Activated naive CD4-positive, alpha-beta T cell treated with Interleukin-2 at 50 U/mL for 16 hours (primary cell): Measurements from ENCODE around the gene SAMD11.
A peak's percentile ranks its signal among the peaks of the same experiment; 100 is the strongest.

ENCODE experiments used
- DNase-seq: peaks from one replicate; pipeline ENCODE4 v3.0.0-alpha.2; 2020

Gene SAMD11

DNA sequence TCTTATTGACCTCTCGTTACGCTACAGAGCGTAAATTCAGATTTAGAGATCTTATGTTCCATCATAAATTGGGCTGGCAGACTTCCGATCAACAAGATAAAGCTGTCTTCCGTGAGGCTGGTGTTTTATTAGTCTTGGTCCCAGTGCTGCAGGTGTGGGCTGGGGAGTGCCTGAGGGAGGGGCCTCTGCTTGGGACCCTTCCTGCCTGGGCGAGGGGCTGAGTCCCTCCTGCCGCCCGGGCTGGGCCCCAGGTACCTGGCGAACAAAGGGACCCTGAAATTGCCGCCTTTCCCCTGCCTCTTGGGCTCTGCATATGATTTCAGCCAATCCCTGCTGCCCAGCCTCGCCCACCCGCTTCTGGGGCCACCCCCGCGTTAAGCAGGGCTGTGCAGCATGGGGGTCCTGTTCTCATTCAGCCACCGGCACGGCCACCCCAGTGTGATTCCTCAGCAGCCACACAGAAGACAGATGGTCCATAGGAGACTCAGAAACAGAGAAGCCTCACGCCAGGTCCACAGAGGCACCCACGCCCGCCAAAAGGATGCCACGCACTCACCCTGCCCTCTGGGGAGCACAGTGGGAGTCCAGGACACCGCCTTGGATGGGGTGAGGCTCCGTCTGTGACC is 6.1 kb upstream of the SAMD11 start:
- no peak for DNase-seq

DNA sequence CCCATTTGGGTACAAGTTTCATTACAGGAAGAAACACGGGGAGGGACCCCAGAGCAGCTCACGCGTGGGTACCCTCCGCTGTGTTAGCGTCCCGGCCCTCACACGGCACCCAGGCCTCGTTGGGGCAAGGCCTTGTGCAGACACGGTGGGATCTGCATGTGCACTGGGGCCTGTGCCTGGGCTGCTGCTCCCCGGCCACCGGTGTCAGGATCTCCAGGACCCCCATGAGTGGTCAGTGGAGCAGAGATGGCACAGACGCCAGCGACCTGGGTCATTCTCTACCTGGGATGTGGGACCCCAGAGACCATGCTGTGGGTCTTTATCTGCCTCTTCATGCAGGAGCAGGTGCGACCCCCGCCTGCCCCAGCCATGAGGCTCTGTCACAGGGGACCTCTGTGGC is 5.4 kb upstream of the SAMD11 start:
- no peak for DNase-seq

DNA sequence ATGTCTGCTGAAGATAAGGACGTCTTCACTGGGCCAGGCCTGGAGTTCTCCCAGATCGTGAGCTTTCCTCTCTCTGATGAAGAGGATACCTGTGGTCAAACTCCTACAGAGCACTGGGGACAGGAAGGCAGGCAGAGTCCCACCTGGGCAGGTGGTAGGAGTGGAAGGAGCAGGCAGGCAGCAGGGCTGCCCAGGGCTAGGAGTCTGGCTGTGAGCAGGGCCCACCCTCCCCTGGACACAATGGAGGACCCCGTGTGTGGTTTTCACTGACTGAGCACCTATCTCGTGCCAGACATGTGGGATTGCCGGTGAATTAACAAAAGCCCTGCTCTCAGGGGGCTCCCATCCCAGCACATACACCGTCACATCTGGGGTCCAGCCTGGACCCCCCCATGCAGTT is 4.9 kb upstream of the SAMD11 start:
- DNase-seq: no peak

DNA sequence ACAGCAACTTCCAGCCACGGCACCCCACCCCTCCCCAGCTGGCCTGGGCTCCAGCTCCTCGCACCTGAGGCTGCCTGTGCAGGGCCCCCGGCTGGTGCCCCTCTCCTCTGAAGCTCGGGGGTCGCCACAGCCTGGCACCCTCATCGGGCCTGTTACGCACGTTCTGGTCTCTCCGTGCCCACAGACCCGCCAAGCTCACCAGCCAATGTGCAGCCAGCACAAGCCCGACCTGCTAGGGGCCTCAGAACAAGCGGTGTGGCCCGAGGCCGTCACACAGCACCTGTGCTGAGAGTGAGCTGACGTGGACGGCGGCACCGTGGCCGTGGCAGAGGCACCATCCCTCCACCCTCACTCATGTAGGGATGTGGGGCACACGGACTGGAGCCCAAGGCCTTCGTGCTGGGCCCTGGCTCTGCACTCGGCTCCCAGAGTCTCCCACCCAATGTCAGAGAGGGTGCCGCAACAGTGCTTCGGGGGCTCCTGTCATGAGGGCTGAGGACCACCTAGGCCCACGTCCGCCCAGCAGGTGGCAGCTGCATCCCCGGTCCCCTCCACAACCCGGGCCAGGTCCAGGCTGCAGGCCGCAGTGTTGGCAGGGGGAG is 4.4 kb upstream of the SAMD11 start:
- DNase-seq: no peak

DNA sequence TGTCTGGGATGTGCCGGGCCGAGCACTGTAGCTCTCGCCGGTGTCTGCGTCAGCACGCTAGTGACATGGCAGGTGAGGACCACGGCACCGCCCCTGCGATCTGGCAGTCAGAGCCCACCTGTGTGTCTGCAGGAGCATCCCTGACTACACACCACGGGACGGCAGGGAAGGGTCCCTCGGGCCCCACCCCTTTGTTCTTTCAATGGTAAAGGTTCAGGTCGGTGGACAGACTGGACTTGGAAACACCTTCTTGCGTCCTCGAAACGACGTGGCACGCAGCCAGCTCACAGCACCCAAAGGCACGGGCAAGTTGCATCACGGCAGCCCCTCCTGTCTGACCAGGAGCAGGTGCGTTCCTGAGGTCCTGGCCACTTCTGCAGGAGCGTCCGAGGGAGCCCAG is 3.7 kb upstream of the SAMD11 start:
- no peak for DNase-seq

DNA sequence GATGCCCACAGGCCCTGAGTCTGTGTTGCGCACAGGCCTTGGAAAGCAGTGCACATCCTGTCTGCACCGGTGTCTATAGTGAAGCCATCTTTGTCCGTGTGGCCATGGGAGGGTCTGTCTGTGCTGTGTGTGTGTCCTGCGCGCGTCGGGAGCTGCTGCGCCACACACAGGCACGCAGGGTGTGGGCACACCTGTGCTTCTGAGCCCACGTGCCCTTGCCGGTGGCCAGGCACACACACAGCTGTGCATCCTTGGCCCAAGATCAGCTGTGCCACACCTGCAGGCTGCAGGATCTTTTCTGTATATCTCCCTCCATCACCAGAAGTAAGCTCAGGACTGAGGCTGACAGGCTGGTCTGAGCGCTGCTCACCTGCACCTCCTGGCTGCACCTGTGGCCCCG is 3.2 kb upstream of the SAMD11 start:
- no peak for DNase-seq

DNA sequence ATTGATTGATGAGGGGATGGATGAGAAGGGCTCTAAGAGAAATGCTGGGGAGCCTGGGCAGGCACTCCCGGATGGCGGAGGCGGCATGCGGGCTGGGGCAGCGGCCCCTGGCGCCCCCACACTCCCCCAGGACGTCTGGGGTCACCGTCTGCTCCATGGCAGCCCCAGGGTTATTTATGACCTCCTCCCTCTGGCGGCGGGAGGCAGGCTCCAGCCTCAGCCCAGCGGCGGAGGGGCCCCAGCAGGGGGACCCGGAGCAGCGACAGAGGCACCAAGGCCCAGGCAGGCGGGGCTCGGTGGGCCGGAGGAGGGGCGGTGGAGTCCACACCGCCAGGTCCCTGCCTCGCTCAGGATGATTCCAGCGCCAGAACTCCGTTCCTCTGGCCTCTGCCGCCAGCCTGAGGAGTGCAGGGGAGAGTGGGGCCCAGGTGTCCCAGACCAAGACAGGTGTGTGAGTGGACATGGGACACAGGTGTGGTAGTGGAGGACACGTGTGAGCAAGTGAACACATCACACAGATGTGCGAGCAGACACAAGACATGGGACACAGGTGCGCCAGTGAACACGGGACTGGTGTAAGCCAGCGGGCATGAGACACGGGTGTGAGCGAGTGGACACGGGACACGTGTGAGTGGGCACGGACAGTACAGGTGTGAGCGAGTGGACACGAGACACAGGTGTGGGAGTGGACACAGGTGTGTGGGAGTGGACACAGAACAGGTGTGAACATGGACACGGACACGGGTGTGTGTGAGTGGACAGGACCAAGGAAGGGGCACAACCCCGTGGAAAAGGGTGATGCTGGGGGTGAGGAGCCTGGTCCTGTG is 2.5 kb upstream of the SAMD11 start:
- DNase-seq: peak; percentile 46

DNA sequence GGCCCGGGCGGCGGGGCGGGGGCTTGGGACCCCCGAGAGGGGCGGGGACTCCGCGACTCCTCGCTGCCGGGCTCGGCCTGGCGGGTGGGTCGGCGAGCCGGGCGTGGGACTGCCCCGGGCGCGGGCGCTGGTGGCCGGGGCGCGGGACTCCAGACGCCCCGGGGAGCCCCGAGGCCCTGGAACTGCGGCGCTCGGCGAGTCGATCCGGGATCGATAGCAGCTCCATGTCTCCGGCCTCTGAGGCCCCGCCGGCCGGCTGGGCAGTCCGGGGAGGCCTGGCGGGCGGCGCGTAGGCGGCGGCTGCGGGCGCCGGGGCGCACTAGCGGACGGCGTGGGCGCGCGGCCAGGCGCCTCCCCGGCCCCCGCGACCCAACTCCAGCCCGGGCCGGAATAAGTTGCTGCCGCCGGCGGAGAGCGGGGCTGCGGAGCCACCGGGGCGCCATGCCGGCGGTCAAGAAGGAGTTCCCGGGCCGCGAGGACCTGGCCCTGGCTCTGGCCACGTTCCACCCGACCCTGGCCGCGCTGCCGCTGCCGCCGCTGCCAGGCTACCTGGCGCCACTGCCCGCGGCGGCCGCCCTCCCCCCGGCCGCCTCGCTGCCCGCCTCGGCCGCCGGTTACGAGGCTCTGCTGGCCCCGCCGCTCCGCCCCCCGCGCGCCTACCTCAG is 400 bp downstream of the SAMD11 start:
- no peak for DNase-seq

DNA sequence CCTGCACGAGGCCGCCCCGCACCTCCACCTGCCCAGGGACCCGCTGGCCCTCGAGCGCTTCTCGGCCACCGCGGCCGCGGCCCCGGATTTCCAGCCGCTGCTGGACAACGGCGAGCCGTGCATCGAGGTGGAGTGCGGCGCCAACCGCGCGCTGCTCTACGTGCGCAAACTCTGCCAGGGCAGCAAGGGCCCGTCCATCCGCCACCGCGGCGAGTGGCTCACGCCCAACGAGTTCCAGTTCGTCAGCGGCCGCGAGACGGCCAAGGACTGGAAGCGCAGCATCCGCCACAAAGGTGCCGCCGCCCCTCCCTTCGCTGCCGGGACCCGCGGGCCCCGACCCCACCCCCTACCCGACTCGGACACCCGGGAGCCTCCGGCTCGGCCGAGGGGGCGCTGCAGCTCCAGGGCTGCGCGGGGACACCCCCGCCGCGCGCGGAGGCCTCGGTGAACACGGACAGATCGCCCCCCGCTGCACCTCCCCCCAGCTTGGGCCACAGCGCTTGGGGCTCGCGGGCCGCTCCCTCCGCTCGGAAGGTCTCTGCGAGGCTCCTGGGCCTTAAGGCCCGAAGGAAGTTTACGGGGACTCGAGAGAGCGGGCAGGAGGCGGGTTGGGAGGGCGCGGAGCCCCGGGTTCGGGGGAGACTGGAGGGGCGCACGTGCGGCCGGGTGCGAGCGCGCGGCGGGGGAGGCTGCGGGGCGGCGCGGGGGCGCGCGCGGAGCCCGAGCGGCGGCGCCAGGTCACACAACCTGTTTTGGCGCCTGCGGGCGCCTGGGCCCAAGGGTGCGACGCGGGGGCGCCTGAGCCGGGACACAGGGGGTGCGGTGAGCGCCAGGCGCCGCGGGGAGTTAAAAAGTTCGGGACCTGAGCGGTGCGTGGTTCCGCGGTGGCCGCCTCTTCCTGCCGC is 1.2 kb downstream of the SAMD11 start:
- DNase-seq: no peak

DNA sequence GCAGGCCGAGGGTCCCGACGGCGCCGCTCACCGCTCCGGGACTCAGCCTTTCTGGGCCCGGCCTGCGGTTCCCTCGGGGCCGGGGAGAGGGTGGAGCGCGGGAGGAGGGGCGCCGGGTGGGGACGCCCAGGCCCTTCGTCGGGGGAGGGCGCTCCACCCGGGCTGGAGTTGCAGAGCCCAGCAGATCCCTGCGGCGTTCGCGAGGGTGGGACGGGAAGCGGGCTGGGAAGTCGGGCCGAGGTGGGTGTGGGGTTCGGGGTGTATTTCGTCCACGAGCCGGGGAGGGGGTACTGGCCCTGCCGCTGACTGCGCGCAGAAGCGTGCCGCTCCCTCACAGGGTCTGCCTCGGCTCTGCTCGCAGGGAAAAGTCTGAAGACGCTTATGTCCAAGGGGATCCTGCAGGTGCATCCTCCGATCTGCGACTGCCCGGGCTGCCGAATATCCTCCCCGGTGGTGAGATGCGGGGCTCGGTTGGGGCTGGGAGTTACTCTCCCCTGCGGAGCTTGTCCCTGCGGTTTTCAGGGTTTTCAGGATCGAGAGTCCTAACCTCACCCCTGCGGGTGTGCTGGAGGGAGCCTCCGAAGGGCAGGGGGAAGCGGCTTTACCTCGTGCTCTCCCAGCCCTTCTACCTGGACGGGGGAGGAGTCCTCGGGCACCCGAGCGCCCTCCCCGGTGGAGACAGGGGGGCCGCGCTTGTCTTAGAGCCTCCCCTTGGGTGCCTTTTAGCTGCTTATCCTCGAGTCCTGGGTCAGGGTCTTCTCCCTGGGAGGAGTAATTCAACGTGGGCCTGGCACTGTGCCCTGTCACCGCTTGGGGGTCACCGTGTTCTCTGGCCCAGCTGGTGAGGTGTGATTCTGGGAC is 2.1 kb downstream of the SAMD11 start:
- DNase-seq: no peak

DNA sequence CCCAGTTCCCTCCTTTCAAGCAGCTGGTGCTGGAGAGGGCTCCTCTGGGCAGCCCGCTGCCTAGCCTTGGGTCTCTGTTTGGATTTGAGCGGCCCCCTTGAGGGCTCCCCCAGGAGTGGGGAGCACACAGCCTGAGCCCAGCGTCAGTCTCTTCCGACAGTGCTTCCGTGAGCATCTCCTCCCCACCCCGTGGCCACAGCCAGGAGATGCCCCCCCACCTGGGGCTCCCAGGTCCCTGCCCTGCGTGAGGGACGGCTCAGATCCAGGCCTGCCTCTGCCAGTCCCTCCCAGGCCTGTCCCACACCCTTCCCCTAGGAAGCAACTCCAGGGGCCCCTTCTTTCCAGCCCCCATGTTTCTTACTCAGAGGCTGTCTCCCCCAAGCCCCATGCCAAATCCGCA is 3.5 kb downstream of the SAMD11 start:
- DNase-seq: no peak

DNA sequence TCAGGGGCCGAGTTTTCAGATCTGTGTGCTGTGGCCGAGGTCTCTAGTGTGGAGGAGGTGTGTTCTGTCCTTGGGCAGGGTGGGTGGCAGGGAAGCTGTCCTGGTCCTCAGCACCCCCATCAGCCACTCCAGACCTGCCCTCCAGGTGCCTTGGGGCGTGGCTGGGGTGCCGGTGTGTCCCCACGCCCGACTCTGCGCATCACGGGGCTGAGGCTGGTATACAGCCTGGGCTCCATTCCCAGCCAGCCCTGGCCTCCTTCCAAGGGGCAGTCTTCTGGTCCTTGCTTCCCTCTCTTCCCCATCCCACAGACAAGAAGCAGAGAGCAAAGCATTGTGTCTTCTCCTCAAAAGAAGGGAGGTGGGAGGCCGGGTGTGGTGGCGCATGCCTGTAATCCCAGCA is 4.0 kb downstream of the SAMD11 start:
- no peak for DNase-seq

DNA sequence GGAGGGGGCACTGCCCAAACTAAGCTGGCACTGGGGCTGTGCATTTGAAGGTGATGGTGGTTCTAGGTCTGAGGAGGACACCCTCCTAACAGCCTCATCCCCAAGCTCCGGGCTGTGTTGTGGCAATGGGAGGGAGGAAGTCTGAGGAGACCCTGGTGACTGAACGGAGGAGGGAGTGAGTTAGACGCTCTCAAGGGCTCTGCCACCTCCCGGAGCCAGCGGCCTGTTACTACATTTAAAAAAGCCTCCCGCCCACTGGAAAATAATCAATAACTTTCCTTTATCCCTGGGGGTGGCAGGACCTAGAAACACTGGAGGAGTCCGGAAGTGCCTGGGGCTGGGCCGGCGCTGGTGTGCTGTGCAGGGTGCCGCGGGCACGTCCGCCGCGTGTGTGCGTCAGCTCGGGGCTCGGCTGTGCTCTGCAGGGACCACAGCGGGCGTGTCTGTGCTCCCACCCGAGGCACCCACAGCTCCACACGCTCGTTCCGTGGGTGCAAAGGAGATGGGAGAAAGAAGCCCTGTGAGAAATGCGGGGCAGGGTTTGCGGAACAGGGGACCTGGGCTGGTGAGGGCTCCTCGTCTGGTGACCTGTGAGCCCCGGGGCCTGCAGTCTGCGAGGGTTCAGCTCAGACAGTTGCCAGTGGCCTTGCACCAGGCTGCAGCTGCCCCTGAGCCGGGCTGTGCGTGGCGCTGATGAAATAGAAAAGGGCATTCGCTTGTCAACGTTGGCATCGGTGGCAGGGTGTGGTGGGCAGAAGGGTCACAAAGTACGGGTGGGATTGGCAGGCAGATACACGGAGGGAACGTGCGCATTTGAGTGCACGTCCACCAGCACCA is 5.3 kb downstream of the SAMD11 start:
- DNase-seq: no peak

DNA sequence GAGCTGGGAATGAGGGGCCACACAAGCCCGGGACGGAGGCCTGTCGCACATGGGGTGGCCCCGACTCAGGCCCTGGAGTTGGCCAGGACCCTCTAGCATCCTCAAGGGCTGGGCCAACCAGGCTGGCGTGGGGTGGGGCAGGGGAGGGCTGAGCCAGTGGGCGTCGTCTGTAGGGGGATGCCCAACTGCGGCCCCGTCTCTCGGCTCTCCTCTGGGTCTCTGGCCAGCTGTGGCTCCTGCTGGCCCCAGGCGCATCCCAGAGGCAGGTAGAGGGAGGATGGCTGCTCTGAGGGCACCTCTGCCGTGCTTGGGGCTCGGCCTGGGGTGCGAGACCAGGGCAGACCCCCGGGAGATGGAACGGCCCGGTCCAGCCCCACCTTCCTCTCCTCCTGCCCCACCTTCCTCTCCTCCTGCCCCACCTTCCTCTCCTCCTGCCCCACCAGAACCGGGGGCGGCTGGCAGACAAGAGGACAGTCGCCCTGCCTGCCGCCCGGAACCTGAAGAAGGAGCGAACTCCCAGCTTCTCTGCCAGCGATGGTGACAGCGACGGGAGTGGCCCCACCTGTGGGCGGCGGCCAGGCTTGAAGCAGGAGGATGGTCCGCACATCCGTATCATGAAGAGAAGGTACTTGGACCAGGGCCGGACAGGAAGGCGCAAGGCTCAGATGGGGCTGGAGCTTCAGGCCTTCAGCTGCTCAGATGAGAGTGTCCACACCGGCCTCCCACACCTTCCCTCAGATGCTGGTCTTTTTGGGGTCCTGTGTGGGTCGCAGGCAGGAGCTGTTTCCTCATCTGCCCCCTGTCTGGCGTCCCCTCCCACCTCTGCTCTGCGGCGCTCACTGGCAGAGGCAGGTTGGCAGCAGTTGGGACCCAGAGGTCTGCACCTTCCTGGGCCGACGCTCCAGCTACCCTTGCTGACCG is 6.2 kb downstream of the SAMD11 start:
- DNase-seq: no peak

DNA sequence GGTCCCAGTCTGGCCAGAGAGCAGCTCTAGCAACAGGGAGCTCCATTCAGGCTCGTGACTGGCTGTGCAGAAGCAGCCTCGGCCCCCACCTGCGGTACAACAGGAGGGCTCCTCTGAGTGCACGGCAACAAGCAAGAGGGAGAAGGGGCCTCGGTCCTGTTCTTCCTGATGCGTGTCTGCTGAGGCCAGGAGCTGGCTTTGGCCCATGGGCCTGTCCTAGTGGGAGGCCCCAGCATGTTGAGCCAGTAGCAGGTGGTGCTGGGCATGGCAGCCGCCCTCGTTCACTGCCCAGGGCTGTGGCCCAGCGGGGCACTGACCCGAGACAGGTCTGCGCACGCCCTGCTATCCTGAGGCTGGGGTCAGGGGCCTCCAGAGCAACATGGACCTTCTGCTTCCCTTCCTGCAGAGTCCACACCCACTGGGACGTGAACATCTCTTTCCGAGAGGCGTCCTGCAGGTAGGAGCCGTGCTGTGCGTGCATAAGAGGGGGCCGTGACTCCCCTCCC is 7.0 kb downstream of the SAMD11 start:
- DNase-seq: no peak

DNA sequence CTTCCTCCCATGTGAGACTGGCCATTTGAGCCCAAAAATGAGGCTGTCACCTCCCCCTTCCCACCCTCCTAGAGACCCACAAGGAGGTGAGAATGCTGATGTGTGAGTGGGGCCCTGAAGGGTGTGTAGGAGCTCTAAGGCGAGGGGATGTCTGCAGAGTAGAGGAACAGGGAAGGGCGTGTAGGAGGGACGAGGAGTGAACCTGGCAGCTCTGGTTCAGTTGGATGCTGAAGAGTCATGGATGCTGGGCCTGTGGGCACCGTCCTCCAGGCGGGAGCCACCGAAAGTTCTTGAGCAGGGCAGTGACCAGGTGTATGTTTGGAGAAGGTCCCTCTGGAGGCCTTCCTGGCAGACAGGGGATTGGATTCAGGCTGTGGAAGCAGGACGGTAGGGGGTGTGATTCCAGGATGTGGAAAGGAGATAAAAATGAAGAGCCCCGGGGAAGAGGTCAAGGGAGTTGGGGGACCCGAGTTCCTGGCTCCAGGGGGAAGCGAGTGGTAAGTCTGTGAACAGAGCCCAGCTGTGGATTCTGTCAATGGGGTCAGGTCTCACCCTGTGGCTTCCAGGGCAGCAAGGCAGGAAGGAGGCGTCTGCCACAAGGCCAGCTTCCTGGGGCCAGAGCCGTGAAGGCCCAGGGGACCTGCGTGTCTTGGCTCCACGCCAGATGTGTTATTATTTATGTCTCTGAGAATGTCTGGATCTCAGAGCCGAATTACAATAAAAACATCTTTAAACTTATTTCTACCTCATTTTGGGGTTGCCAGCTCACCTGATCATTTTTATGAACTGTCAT is 7.9 kb downstream of the SAMD11 start:
- no peak for DNase-seq

DNA sequence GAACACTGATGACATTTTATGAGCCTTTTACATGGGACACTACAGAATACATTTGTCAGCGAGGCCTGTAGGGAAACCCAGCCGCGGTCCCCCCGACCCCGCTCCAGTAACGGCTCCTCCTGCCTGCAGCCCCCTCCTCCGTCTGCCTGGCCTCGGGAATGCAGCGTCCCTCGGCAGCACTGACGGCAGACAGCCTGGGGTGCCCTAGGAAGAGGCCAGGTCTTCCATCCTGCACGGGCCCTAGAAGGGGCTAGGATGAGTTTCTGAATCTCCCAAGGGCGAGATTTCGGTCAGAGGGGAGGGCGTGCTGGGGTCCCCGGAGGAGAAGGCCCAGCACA is 8.4 kb downstream of the SAMD11 start:
- no peak for DNase-seq

DNA sequence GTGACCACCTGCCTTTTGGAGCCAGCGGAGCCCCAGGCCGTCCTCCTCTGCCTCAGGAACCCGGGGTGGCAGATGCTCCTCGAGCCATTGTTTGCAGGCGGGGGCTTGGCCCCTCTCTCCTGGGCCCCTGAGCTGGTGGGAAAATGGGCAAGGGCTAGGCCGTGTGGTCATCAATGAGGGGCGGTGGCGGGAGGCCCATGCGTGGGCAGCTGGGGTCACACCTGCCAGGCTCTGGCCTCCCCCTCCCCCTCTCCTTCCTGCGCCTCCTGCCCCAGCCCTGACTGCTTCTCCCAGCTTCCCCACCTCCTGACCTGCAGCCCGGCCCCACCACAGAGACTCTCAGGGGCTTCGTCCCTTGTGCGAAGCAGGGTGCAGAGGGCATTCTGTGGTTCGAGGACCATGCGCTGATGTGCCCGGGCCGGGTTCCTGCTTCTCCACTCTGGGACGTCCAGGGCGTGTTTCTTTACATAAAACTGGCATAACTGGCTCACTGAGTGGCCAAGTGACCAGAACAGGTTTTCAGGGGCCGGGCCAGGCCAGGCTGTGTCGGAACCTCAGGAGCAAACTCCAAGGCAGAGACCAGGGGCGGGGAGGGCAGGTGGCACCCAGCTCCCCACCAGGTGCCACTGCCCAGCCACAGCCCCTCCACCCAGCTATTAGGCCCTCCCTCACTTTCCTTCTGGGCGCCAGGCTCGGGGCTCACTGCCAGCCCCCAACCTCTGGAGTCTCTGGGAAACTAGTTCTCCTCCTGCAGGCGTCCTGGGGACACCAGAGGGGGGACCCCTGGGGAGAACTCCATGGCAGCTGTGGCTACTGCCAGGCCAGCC is 9.3 kb downstream of the SAMD11 start:
- no peak for DNase-seq
